HEK293 (cell line): ENCODE data around the gene FAM98C.

Experiments used
- CTCF ChIA-PET: fragments of 350-600 bp; formaldehyde crosslinking; extraction: SDS; loops from one replicate; lab custom pipeline; 2021; ENCODE audit warnings: antibody characterized with exemption; lab: Yijun Ruan, JAX
- POLR2A ChIA-PET: fragments of 300-600 bp; formaldehyde crosslinking; extraction: SDS; loops from one replicate; lab custom pipeline; 2020; ENCODE audit warnings: antibody characterized with exemption, inconsistent platforms; lab: Yijun Ruan, JAX
- H3K27ac ChIP-seq: fragments of 200-500 bp; sonication (Bioruptor generic); 2 replicates; pipeline ENCODE4 v1.5.1; 2014; ENCODE audit warnings: low read depth, low read length, control low read depth, inconsistent platforms; ENCODE audit errors: extremely low read depth
- H3K36me3 ChIP-seq, 2 experiments: fragments of 200-500 bp in 1 of 2; sonication (Bioruptor generic) in 1 of 2; 1 replicate in 1 of 2; 2 replicates in 1 of 2; pipeline ENCODE4 v1.5.1; 2014 to 2017; ENCODE audit warnings: inconsistent platforms in 2 of 2, low read length in 2 of 2; ENCODE audit not compliant: control insufficient read depth in 2 of 2, insufficient read depth in 1 of 2
- H3K4me1 ChIP-seq: fragments of 200-500 bp; sonication (Bioruptor generic); 2 replicates; pipeline ENCODE4 v1.5.1; 2014; ENCODE audit warnings: mild to moderate bottlenecking, low read length, inconsistent platforms; ENCODE audit not compliant: control insufficient read depth, insufficient read depth
- H3K4me3 ChIP-seq: 2 replicates; pipeline ENCODE4 v1.5.1; 2011; ENCODE audit warnings: low read depth, mild to moderate bottlenecking, control low read depth, low read length, moderate library complexity
- H3K9me3 ChIP-seq: fragments of 200-500 bp; sonication (Bioruptor generic); 2 replicates; pipeline ENCODE4 v1.5.1; 2014; ENCODE audit warnings: low read depth, low read length, inconsistent platforms; ENCODE audit not compliant: control insufficient read depth, insufficient read depth
- KLF1 ChIP-seq: fragments of 450-650 bp; formaldehyde crosslinking; IDR thresholded peaks from 2 replicates; pipeline ENCODE4 v1.5.1; 2016; ENCODE audit warnings: missing biosample characterization, missing genetic modification characterization
- KLF8 ChIP-seq: fragments of 450-650 bp; formaldehyde crosslinking; IDR thresholded peaks from 2 replicates; pipeline ENCODE4 v1.5.1; 2016; ENCODE audit warnings: missing biosample characterization, missing genetic modification characterization
- REST ChIP-seq: fragments of 450-650 bp; formaldehyde crosslinking; IDR thresholded peaks from 2 replicates; pipeline ENCODE4 v1.5.1; 2016; ENCODE audit warnings: missing biosample characterization, missing genetic modification characterization
- SP2 ChIP-seq: fragments of 450-650 bp; formaldehyde crosslinking; IDR thresholded peaks from 2 replicates; pipeline ENCODE4 v1.5.1; 2016; ENCODE audit warnings: missing biosample characterization, missing genetic modification characterization
- SP7 ChIP-seq: fragments of 450-650 bp; formaldehyde crosslinking; IDR thresholded peaks from 2 replicates; pipeline ENCODE4 v1.5.1; 2016; ENCODE audit warnings: missing biosample characterization, missing genetic modification characterization
- ZBTB1 ChIP-seq: fragments of 450-650 bp; formaldehyde crosslinking; IDR thresholded peaks from 2 replicates; pipeline ENCODE4 v1.5.1; 2016; ENCODE audit warnings: missing biosample characterization, missing genetic modification characterization
- ZBTB10 ChIP-seq: fragments of 450-650 bp; formaldehyde crosslinking; IDR thresholded peaks from 2 replicates; pipeline ENCODE4 v1.5.1; 2016; ENCODE audit warnings: missing biosample characterization, missing genetic modification characterization
- ZBTB20 ChIP-seq: fragments of 450-650 bp; formaldehyde crosslinking; IDR thresholded peaks from 2 replicates; pipeline ENCODE4 v1.5.1; 2016; ENCODE audit warnings: missing biosample characterization, missing genetic modification characterization
- ZBTB7A ChIP-seq: fragments of 450-650 bp; formaldehyde crosslinking; IDR thresholded peaks from 2 replicates; pipeline ENCODE4 v1.5.1; 2016; ENCODE audit warnings: low read depth, missing biosample characterization, missing genetic modification characterization
- ZFP37 ChIP-seq: fragments of 450-650 bp; formaldehyde crosslinking; IDR thresholded peaks from 2 replicates; pipeline ENCODE4 v1.5.1; 2016; ENCODE audit warnings: missing biosample characterization, missing genetic modification characterization
- ZNF121 ChIP-seq: fragments of 450-650 bp; formaldehyde crosslinking; IDR thresholded peaks from 2 replicates; pipeline ENCODE4 v1.5.1; 2016; ENCODE audit warnings: missing biosample characterization, missing genetic modification characterization
- ZNF174 ChIP-seq: fragments of 450-650 bp; formaldehyde crosslinking; IDR thresholded peaks from 2 replicates; pipeline ENCODE4 v1.5.0; 2017; ENCODE audit warnings: missing biosample characterization, mild to moderate bottlenecking, missing genetic modification characterization
- ZNF202 ChIP-seq: fragments of 450-650 bp; formaldehyde crosslinking; IDR thresholded peaks from 2 replicates; pipeline ENCODE4 v1.5.1; 2016; ENCODE audit warnings: missing biosample characterization, missing genetic modification characterization, borderline replicate concordance
- ZNF266 ChIP-seq: fragments of 450-650 bp; formaldehyde crosslinking; IDR thresholded peaks from 2 replicates; pipeline ENCODE4 v1.5.1; 2016; ENCODE audit warnings: missing biosample characterization, missing genetic modification characterization, low read depth
- ZNF335 ChIP-seq: fragments of 450-650 bp; formaldehyde crosslinking; conservative IDR thresholded peaks from 2 replicates; pipeline ENCODE4 v1.5.1; 2016; ENCODE audit warnings: missing biosample characterization, missing genetic modification characterization
- ZNF366 ChIP-seq: fragments of 450-650 bp; formaldehyde crosslinking; conservative IDR thresholded peaks from 2 replicates; pipeline ENCODE4 v1.5.1; 2016; ENCODE audit warnings: missing biosample characterization, missing genetic modification characterization
- ZNF37A ChIP-seq: fragments of 450-650 bp; IDR thresholded peaks from 2 replicates; pipeline ENCODE4 v1.5.1; 2018; ENCODE audit warnings: missing biosample characterization, missing genetic modification characterization
- ZNF629 ChIP-seq: fragments of 450-650 bp; formaldehyde crosslinking; IDR thresholded peaks from 2 replicates; pipeline ENCODE4 v1.5.1; 2017; ENCODE audit warnings: missing biosample characterization, missing genetic modification characterization
- ZNF776 ChIP-seq: fragments of 450-650 bp; formaldehyde crosslinking; IDR thresholded peaks from 2 replicates; pipeline ENCODE4 v1.5.0; 2017; ENCODE audit warnings: missing biosample characterization, missing genetic modification characterization, borderline replicate concordance
- TF ChIP-seq, protein P1 (sequence below): fragments of 450-650 bp; formaldehyde crosslinking; IDR thresholded peaks from 2 replicates; pipeline ENCODE4 v1.5.1; 2016; ENCODE audit warnings: missing biosample characterization, missing genetic modification characterization
- TF ChIP-seq, protein P2 (sequence below): fragments of 450-650 bp; formaldehyde crosslinking; IDR thresholded peaks from 2 replicates; pipeline ENCODE4 v1.5.1; 2016; ENCODE audit warnings: missing biosample characterization, missing genetic modification characterization
- TF ChIP-seq, protein P3 (sequence below): fragments of 450-650 bp; formaldehyde crosslinking; IDR thresholded peaks from 2 replicates; pipeline ENCODE4 v1.5.1; 2016; ENCODE audit warnings: missing biosample characterization, missing genetic modification characterization

FAM98C gene

GRCh38 chr19:38388349-38389100 lies 14.4 kb upstream of the FAM98C start, which contains the start of gene SPRED3 (continued):
- TF ChIP-seq REST (tag by site-specific recombination) (no peak), ZNF776 (tag by site-specific recombination) (no peak), ZNF202 (tag by site-specific recombination) (no peak), ZNF629 (tag by site-specific recombination) (no peak), ZNF366 (no peak), ZNF266 (tag by site-specific recombination) (no peak), ZBTB1 (tag by site-specific recombination) (no peak), ZNF174 (tag by site-specific recombination) (no peak), ZNF37A (tag by site-specific recombination) (no peak), ZBTB7A (peak; percentile 81; the same call in 1 of the 2 replicates), KLF1 (tag by site-specific recombination) (peak; percentile 83), KLF8 (tag by site-specific recombination) (peak; percentile 46; the same call in 1 of the 2 replicates), ZFP37 (tag by site-specific recombination) (no peak), ZNF335 (tag by site-specific recombination) (peak; percentile 92)
- TF ChIP-seq, protein P1, sequence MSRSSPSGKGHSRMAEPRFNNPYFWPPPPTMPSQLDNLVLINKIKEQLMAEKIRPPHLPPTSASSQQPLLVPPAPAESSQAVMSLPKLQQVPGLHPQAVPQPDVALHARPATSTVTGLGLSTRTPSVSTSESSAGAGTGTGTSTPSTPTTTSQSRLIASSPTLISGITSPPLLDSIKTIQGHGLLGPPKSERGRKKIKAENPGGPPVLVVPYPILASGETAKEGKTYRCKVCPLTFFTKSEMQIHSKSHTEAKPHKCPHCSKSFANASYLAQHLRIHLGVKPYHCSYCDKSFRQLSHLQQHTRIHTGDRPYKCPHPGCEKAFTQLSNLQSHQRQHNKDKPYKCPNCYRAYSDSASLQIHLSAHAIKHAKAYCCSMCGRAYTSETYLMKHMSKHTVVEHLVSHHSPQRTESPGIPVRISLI (tag by site-specific recombination) = no peak

GRCh38 chr19:38389101-38389925 lies 13.6 kb upstream of the FAM98C start:
- Histone ChIP-seq H3K4me1 (peaks cover 19% of the 10 kb centered on the region), H3K4me3 (peak overlapping the region; percentile 56), H3K9me3 (no peaks in the 10 kb centered on the region), H3K36me3 (peaks cover 6 to 28% of the 10 kb centered on the region in 2 experiments), H3K27ac (peak overlapping the region; percentile 57; the same call in 1 of the 2 replicates)
- POLR2A ChIA-PET = interaction anchor here (0.7 to 4.7 kb wide), 7 partner anchors 9 to 482 kb away, joined by 4 to 223 read pairs (median 9); partner anchors contain the start of genes EIF3K, FAM98C, PSMD8 and SIPA1L3
- CTCF ChIA-PET = interaction anchor here (0.9 to 9.2 kb wide), 7 partner anchors 9 to 487 kb away, joined by 3 to 76 read pairs (median 5); partner anchors contain the start of genes FAM98C and PSMD8
- 0 out of 2 replicates have a peak, but pooled peaks have one; percentile 12 for TF ChIP-seq SP7 (tag by site-specific recombination)
- peak; percentile 21; the same call in 1 of the 2 replicates for TF ChIP-seq SP2 (tag by site-specific recombination)
- TF ChIP-seq, protein P2, sequence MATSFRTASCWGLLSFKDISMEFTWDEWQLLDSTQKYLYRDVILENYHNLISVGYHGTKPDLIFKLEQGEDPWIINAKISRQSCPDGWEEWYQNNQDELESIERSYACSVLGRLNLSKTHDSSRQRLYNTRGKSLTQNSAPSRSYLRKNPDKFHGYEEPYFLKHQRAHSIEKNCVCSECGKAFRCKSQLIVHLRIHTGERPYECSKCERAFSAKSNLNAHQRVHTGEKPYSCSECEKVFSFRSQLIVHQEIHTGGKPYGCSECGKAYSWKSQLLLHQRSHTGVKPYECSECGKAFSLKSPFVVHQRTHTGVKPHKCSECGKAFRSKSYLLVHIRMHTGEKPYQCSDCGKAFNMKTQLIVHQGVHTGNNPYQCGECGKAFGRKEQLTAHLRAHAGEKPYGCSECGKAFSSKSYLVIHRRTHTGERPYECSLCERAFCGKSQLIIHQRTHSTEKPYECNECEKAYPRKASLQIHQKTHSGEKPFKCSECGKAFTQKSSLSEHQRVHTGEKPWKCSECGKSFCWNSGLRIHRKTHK (tag by site-specific recombination) = no peak
- TF ChIP-seq ZBTB20 (tag by site-specific recombination) = peak; percentile 70
- TF ChIP-seq ZBTB10 (tag by site-specific recombination) = peak; percentile 88
- no peak; the same call in 1 of the 2 replicates for TF ChIP-seq ZNF121
- TF ChIP-seq, protein P3, sequence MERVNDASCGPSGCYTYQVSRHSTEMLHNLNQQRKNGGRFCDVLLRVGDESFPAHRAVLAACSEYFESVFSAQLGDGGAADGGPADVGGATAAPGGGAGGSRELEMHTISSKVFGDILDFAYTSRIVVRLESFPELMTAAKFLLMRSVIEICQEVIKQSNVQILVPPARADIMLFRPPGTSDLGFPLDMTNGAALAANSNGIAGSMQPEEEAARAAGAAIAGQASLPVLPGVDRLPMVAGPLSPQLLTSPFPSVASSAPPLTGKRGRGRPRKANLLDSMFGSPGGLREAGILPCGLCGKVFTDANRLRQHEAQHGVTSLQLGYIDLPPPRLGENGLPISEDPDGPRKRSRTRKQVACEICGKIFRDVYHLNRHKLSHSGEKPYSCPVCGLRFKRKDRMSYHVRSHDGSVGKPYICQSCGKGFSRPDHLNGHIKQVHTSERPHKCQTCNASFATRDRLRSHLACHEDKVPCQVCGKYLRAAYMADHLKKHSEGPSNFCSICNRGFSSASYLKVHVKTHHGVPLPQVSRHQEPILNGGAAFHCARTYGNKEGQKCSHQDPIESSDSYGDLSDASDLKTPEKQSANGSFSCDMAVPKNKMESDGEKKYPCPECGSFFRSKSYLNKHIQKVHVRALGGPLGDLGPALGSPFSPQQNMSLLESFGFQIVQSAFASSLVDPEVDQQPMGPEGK (tag by site-specific recombination) = peak; percentile 70; the same call in 1 of the 2 replicates
